Measurements from ENCODE around the gene FAM9C. TPM values are rescaled to one million over a fixed set of nuclear protein-coding genes. Genes with fewer than 3 reads are reported as not detected.

Gene FAM9C
- total and polyA plus RNA-seq, 9 of the 15 experiments (the other 6 are each of a cell fraction or from before 2014, with no cell fraction given): not detected

DNA sequence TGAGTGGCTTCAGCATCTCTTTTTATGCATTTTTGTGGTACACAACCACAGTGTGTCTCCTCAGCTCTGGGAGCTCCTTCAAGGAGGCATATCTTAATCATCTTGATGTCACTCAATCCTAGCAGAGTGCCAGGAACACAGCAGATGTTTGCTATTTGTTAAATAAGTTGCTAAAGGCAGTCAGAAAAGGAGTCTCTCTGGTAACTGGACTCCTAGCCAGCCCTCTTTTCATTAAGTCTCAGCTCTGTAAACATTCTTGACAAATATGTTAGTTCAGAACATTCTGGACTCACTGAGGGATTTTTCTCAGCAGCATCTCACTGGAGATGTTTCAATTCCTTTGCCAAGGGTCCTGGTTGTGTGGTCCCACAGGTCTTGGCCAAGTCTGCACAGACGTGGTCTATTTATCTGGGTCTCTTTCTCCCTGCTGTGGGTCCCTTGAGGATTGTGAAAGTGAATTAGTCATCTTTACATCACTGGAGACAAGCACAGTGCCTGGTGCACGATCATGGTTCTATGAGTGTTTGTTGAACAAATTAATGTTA lies 20.3 kb upstream of the FAM9C start:
- Histone ChIP-seq H3K27me3 (ENCODE audit: control insufficient read depth in 2 of 2, insufficient read depth in 2 of 2, low read length in 2 of 2) (no peaks in the 10 kb centered on the region), H3K27ac (ENCODE audit: extremely low read depth, low read depth, low read length) (no peak overlapping the region), H3K4me3 (no peak overlapping the region), H2AFZ (ENCODE audit: low read depth, low read length) (no peak overlapping the region), H3K79me2 (ENCODE audit: control insufficient read depth, insufficient read depth, low read length) (no peaks in the 10 kb centered on the region), H3K9me3 (replicated peaks; ENCODE audit: control insufficient read depth, insufficient read depth, low read depth, low read length) (0 out of 2 replicates have a peak, but pooled peaks cover 8% of the 10 kb centered on the region), H4K20me1 (replicated peaks; ENCODE audit: control insufficient read depth, insufficient read depth, low read length) (no peaks in the 10 kb centered on the region), H3K36me3 (ENCODE audit: control insufficient read depth, insufficient read depth, low read length) (no peaks in the 10 kb centered on the region), H3K4me1 (replicated peaks in 1 of 2; ENCODE audit: control insufficient read depth in 2 of 2, insufficient read depth in 2 of 2, low read length in 2 of 2) (peaks cover 0 to 12% of the 10 kb centered on the region in 2 experiments; a peak in 3 of 5 replicates), H3K4me2 (ENCODE audit: insufficient read depth, low read length) (no peak overlapping the region), H3K9me1 (ENCODE audit: control insufficient read depth, insufficient read depth, low read length) (no peaks in the 10 kb centered on the region), H3K9ac (ENCODE audit: insufficient read depth in 1 of 2, low read depth in 2 of 2, low read length in 2 of 2) (no peak overlapping the region)
- FAIRE-seq (no peak), ATAC-seq (no peak), DNase-seq (ENCODE audit: extremely low read depth in 1 of 4, low spot score in 3 of 4) (no peak)
- ChIA-PET CTCF (ENCODE audit: low intra/inter-chr PET ratio) (no interaction called here), POLR2A (no interaction called here)
- intact Hi-C loops (cut with micrococcal nuclease) (no loop called here), in situ Hi-C loops (cut with MboI) (no loop called here)
- no TSS peak for BruUV-seq (replicated peaks)
- WGBS (ENCODE audit: insufficient coverage, low coverage, missing lambda C conversion rate): 33% methylated on average over 2 of the region's 2 CpGs
- TF ChIP-seq NFATC3 (IDR thresholded peaks at IDR 0.05): no peak
- no peak for TF ChIP-seq ZFP1 (CRISPR knock-in tag; IDR thresholded peaks at IDR 0.05)
- TF ChIP-seq, protein P1, sequence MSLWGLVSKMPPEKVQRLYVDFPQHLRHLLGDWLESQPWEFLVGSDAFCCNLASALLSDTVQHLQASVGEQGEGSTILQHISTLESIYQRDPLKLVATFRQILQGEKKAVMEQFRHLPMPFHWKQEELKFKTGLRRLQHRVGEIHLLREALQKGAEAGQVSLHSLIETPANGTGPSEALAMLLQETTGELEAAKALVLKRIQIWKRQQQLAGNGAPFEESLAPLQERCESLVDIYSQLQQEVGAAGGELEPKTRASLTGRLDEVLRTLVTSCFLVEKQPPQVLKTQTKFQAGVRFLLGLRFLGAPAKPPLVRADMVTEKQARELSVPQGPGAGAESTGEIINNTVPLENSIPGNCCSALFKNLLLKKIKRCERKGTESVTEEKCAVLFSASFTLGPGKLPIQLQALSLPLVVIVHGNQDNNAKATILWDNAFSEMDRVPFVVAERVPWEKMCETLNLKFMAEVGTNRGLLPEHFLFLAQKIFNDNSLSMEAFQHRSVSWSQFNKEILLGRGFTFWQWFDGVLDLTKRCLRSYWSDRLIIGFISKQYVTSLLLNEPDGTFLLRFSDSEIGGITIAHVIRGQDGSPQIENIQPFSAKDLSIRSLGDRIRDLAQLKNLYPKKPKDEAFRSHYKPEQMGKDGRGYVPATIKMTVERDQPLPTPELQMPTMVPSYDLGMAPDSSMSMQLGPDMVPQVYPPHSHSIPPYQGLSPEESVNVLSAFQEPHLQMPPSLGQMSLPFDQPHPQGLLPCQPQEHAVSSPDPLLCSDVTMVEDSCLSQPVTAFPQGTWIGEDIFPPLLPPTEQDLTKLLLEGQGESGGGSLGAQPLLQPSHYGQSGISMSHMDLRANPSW (CRISPR knock-in tag; IDR thresholded peaks at IDR 0.05): no peak
- no peak for TF ChIP-seq SIN3A (IDR thresholded peaks at IDR 0.05; ENCODE audit: borderline replicate concordance in 2 of 2, control insufficient read depth in 1 of 2, low read depth in 2 of 2, low read length in 2 of 2)
- no peak for TF ChIP-seq TARDBP (IDR thresholded peaks at IDR 0.05)
- TF ChIP-seq HDAC8 (tag; IDR thresholded peaks at IDR 0.05): no peak
- no peak for TF ChIP-seq ZBTB8A (IDR thresholded peaks at IDR 0.05; ENCODE audit: partially characterized antibody)
- TF ChIP-seq, protein P2, sequence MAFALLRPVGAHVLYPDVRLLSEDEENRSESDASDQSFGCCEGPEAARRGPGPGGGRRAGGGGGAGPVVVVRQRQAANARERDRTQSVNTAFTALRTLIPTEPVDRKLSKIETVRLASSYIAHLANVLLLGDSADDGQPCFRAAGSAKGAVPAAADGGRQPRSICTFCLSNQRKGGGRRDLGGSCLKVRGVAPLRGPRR (CRISPR knock-in tag; IDR thresholded peaks at IDR 0.05): no peak
- TF ChIP-seq, protein P3, sequence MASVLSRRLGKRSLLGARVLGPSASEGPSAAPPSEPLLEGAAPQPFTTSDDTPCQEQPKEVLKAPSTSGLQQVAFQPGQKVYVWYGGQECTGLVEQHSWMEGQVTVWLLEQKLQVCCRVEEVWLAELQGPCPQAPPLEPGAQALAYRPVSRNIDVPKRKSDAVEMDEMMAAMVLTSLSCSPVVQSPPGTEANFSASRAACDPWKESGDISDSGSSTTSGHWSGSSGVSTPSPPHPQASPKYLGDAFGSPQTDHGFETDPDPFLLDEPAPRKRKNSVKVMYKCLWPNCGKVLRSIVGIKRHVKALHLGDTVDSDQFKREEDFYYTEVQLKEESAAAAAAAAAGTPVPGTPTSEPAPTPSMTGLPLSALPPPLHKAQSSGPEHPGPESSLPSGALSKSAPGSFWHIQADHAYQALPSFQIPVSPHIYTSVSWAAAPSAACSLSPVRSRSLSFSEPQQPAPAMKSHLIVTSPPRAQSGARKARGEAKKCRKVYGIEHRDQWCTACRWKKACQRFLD (CRISPR knock-in tag; IDR thresholded peaks at IDR 0.05): no peak
- no peak for TF ChIP-seq MTA2 (IDR thresholded peaks at IDR 0.05; ENCODE audit: low read depth)
- no peak for TF ChIP-seq KAT8 (IDR thresholded peaks at IDR 0.05; ENCODE audit: low read depth)
- TF ChIP-seq, protein P4, sequence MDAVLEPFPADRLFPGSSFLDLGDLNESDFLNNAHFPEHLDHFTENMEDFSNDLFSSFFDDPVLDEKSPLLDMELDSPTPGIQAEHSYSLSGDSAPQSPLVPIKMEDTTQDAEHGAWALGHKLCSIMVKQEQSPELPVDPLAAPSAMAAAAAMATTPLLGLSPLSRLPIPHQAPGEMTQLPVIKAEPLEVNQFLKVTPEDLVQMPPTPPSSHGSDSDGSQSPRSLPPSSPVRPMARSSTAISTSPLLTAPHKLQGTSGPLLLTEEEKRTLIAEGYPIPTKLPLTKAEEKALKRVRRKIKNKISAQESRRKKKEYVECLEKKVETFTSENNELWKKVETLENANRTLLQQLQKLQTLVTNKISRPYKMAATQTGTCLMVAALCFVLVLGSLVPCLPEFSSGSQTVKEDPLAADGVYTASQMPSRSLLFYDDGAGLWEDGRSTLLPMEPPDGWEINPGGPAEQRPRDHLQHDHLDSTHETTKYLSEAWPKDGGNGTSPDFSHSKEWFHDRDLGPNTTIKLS (IDR thresholded peaks at IDR 0.05; ENCODE audit: borderline replicate concordance, low read depth): no peak
- no peak for TF ChIP-seq ZNF696 (CRISPR knock-in tag; conservative IDR thresholded peaks at IDR 0.05)
- no peak for TF ChIP-seq CBX1 (IDR thresholded peaks at IDR 0.05; ENCODE audit: low read depth)
- no peak for TF ChIP-seq SLC30A9 (CRISPR knock-in tag; IDR thresholded peaks at IDR 0.05)
- TF ChIP-seq, protein P5, sequence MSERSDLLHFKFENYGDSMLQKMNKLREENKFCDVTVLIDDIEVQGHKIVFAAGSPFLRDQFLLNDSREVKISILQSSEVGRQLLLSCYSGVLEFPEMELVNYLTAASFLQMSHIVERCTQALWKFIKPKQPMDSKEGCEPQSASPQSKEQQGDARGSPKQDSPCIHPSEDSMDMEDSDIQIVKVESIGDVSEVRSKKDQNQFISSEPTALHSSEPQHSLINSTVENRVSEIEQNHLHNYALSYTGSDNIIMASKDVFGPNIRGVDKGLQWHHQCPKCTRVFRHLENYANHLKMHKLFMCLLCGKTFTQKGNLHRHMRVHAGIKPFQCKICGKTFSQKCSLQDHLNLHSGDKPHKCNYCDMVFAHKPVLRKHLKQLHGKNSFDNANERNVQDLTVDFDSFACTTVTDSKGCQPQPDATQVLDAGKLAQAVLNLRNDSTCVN (CRISPR knock-in tag; IDR thresholded peaks at IDR 0.05): no peak
- no peak for TF ChIP-seq TEAD2 (tag; IDR thresholded peaks at IDR 0.05)
